ENCODE data around the gene PIP5KL1. TPM values are rescaled to one million over a fixed set of nuclear protein-coding genes. Genes with fewer than 3 reads are reported as not detected.
A peak's percentile ranks its signal among the peaks of the same experiment; 100 is the strongest.

PIP5KL1 gene
- total RNA-seq, 6 experiments from 2014 or later: 0.58 to 0.81 (median 0.70) TPM; not detected in 3

DNA sequence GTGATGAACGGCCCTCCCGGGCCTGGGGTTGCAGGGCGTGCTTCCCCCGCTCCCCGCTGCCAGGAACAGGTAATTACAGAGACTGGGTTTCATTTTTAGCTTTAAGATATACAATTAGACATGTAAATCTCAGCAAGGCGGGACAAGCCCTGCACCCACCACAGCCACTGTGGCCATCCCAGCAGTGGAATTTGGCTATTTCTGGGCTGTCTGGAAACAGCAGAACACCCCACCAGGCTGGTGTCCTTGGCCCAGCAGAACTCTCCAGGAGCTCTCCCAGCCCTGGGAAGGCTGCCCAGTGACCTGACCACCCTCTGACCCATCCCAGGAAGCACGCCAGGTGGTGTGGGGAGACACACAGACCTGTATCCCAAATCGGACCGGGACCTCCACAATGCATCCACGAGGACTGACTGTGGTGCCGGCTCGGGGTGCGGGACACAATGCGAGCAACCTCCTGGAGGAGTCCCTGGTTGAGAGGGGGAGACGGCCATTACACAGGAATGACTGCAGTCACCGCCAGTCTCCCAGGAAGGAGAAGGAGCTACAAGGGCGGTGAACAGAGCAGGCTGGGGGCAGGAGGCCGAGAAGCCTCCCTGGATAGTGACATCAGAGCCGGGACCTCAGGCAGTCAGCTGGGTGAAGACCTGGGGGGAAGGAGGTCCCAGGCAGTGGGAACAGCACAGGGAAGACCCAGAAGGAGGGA lies 32.9 kb upstream of the PIP5KL1 start:
- Histone ChIP-seq H3K27ac (peak overlapping the region; percentile 48 to 62 (median 57)), H3K4me1 (peaks cover 0 to 76% (median 39%) of the 10 kb centered on the region in 4 donors), H3K9me3 (no peaks in the 10 kb centered on the region), H3K36me3 (no peaks in the 10 kb centered on the region), H3K27me3 (no peaks in the 10 kb centered on the region), H3K4me3 (no peak overlapping the region)
- peak; percentile 47 to 70 (median 68) for ATAC-seq
- WGBS (ENCODE audit: insufficient coverage, low coverage, low lambda C conversion rate, missing lambda C conversion rate): 33% methylated on average over 11 of the region's 19 CpGs
- intact Hi-C loops (cut with DNase I): no loop called here
- DNase-seq: peak; percentile 87 to 93 (median 91)
- TF ChIP-seq POLR2A (IDR thresholded peaks at IDR 0.05): no peak
- peak in 1 of 4 donors; percentile 5 for TF ChIP-seq CTCF (IDR thresholded peaks at IDR 0.05)

DNA sequence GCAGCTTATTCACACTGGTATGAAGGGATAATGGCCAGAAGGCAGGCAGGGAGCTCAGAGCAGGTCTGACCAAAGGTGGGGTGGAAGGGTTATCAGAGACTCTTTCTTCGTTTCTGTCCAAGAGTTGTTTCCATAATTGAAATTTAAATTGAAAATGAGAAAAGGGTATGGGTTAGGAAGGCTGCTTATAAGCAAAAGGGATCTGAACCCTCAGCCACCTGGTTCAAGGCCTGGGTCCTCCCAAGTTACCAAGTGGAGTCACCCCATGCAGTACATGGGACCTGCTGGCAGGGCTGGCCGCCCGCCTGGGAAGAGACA lies 32.4 kb upstream of the PIP5KL1 start:
- Histone ChIP-seq H3K4me1 (peaks cover 0 to 76% (median 39%) of the 10 kb centered on the region in 4 donors), H3K27me3 (no peaks in the 10 kb centered on the region), H3K4me3 (no peak overlapping the region), H3K27ac (peak overlapping the region; percentile 48 to 62 (median 57)), H3K36me3 (no peaks in the 10 kb centered on the region), H3K9me3 (no peaks in the 10 kb centered on the region)
- ATAC-seq: peak; percentile 7 to 33 (median 14)
- no peak for DNase-seq
- intact Hi-C loops (cut with DNase I): no loop called here
- TF ChIP-seq CTCF (IDR thresholded peaks at IDR 0.05) (no peak), POLR2A (IDR thresholded peaks at IDR 0.05) (no peak)
- WGBS (ENCODE audit: insufficient coverage, low coverage, low lambda C conversion rate, missing lambda C conversion rate): 33% methylated on average over 3 of the region's 3 CpGs

- no peak for DNase-seq
- Histone ChIP-seq H3K4me1 (peaks cover 0 to 78% (median 37%) of the 10 kb centered on the region in 4 donors), H3K4me3 (no peak overlapping the region), H3K27ac (peak overlapping the region in 1 of 3 donors; percentile 62), H3K36me3 (no peaks in the 10 kb centered on the region), H3K27me3 (no peaks in the 10 kb centered on the region), H3K9me3 (no peaks in the 10 kb centered on the region)
- no peak for ATAC-seq
- TF ChIP-seq CTCF (IDR thresholded peaks at IDR 0.05) (no peak), POLR2A (IDR thresholded peaks at IDR 0.05) (no peak)
- intact Hi-C loops (cut with DNase I): no loop called here
- WGBS (ENCODE audit: insufficient coverage, low coverage, low lambda C conversion rate, missing lambda C conversion rate): no CpG with 5 or more reads among the region's 3 CpGs
Measured at GRCh38 chr9:127962278-127962677, 31.7 kb upstream of the PIP5KL1 start.

- intact Hi-C loops (cut with DNase I): no loop called here
- ATAC-seq: no peak
- TF ChIP-seq CTCF (IDR thresholded peaks at IDR 0.05): no peak
- no peak for TF ChIP-seq POLR2A (IDR thresholded peaks at IDR 0.05)
- WGBS (ENCODE audit: insufficient coverage, low coverage, low lambda C conversion rate, missing lambda C conversion rate): 87% methylated on average over 9 of the region's 13 CpGs
- no peak for DNase-seq
- Histone ChIP-seq H3K27me3 (no peaks in the 10 kb centered on the region), H3K9me3 (no peaks in the 10 kb centered on the region), H3K4me1 (peaks cover 0 to 78% (median 34%) of the 10 kb centered on the region in 4 donors), H3K36me3 (no peaks in the 10 kb centered on the region), H3K27ac (no peak overlapping the region), H3K4me3 (no peak overlapping the region)
Measured at GRCh38 chr9:127961613-127962155, 31.1 kb upstream of the PIP5KL1 start.
